Amniotic stem cell (primary cell): ENCODE data around the gene LDHA.
A peak's percentile ranks its signal among the peaks of the same experiment; 100 is the strongest.

Experiments used
- DNase-seq: peaks from one replicate; lab custom pipeline; 2025; lab: John Stamatoyannopoulos, UW

The LDHA gene

DNA sequence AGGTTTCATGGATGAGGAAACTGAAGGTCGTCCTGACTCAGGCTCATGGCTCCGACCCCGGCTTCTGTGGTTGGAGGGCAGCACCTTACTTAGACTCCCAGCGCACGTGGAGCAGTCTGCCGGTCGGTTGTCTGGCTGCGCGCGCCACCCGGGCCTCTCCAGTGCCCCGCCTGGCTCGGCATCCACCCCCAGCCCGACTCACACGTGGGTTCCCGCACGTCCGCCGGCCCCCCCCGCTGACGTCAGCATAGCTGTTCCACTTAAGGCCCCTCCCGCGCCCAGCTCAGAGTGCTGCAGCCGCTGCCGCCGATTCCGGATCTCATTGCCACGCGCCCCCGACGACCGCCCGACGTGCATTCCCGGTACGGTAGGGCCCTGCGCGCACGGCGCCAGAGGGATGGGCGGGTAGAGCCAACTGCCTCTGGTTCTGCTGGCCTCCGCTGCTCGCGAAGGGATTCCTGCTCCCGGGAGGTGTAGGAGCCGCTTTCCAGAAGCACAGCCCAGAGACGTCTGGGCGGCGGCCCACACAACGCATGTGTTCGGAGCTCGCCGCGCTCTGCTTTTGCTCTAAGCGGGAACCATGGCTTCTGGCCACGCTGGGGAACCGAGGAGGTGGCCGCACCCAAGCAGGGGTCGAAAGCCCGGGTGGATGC lies at the start of gene LDHA:
LDHA (plus strand) TSS at position 289 of the 653 bp plus-strand sequence. CDS start 2,280 bp downstream, outside the sequence.
- DNase-seq, result peak; percentile 91

DNA sequence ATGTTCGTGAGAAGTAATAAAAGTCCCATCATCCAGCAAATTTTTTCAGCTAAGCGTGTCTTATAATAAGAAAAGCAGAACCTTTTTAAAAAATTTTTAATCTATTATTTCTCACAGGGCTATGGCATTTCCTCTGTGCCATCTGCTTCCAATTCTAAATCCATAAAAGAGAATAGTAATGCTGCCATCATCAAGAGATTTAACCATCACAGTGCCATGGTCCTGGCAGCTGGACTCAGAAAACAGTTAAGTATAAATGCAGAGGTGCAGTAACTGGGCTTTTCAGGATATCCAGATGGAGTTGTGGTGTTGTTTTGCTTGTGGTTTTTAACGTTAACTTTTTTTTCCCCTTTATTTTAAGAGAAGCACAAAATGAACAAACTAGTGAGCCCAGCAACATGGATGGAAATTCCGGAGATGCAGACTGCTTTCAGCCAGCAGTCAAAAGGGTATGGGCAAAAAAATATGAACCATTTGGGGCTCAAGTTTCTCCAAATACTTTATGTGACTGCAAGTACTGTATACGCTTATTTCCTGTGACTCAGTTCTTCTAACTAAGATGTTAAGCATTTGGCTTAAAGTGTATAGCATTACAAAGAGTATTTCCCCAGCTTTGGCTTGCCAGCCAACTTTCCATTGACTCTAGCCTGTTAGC lies 46.8 kb upstream of the LDHA start:
- DNase-seq, result peak; percentile 83

DNA sequence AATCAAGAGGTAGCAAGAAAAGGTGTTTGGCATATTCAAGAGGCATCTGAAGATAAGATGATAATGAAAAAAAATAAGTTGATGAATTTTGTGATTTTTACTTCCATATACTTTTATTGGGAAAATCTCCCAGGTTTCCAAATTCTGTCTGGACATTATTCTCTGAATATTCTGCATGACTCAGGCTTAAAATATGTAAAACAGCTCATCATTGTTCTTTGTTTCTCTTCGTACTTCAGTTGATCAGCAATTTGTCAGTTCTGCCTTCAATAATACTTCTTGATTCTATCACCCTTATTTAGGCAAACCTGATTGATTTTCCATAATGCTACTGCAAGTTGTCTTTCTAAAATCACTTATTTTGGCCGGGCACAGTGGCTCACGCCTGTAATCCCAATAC lies 41.8 kb upstream of the LDHA start:
- no peak for DNase-seq

DNA sequence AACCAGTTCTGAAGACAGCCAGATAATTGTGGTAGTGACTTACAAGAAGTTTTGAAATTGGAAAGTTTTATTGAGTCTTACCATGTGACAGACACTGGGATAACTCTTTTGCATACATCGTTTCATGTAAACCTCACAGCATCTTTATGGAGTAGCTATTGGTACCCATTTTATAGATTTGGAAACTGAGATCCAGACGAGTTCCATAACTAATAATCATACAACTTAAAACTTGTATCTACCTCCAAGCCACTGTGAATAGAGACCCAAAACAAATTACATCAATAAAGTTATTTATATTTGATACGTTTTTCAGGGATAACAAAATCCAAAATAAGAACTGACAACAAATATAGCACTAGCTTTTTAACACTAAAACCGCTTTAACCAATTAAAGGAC lies 35.7 kb upstream of the LDHA start:
- no peak for DNase-seq

DNA sequence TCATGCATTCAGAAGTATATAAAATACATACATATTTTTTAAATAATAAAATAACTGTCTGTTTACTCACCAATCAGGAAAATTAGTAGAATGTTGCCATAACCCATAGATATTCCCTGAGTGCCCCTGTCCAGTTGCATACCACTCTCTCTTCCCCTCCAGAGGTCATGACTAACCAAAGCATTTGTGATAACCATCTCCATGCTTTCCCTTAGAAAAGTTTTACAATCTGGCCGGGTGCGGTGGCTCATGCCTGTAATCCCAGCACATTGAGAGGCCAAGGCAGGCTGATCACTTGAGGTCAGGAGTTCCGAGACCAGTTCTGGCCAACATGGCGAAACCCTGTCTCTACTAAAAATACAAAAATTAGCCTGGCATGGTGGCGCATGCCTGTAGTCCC lies 33.2 kb upstream of the LDHA start:
- no peak for DNase-seq

DNA sequence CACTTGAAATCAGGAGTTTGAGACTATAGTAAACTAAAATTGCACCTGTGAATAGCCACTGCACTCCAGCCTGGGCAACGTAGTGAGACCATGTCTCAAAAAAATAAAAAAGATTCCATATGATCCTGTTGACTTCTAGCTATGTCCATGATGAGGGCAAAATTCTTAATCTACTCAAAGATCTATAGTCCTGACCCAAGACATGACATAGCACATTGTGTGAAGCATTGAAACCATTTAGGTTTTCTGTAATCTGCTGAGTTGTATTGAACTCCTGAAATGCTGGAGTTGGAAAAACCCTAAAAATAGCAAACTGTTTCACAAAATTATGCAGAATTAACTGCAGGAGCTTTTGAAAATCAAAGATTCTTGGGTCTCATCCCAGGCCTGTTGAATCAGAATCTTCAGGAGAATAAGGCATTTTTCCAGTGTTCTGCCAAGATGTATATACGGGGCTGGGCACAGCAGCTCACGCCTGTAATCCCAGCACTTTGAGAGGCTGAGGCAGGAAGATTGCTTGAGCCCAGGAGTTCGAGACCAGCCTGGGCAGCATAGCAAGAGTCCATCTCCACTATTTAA lies 29.8 kb upstream of the LDHA start:
- no peak for DNase-seq

DNA sequence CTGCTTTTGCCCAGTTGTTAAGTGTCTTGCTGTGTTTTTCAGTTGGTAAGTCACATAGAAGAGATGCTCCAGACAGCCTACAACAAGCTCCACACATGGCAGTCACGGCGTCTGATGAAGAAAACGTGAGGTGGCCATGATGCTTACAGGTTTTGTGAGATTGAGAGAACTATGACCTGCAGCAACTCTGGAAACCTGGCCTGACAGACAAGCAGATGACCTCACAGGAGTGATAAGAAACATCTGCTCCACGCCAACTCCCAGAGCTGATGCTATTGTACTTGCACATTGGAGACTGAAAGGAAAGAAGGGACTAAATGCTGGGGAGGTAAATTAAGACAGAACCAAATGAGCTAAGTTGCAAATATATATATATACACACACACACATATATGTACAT lies 28.6 kb upstream of the LDHA start:
- no peak for DNase-seq

DNA sequence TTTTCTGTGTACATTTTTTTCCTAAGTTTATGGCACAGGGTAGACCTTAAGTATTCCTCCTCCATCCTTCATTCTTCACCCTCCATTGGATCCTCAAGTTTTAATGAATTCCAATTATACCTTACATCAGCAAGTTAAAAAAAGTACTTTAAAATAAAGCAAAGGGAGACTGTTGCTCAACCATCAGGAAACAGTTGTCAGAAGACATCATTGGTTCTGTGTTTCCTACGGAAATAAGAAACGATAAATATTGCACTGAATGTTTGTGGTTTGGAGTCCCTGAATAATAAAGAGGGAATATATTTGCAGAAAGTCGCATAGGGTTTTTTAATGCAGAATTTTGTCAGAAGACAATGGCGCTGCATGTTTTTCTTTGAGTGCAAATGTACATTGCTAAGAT lies 28.1 kb upstream of the LDHA start:
- DNase-seq, result no peak

DNA sequence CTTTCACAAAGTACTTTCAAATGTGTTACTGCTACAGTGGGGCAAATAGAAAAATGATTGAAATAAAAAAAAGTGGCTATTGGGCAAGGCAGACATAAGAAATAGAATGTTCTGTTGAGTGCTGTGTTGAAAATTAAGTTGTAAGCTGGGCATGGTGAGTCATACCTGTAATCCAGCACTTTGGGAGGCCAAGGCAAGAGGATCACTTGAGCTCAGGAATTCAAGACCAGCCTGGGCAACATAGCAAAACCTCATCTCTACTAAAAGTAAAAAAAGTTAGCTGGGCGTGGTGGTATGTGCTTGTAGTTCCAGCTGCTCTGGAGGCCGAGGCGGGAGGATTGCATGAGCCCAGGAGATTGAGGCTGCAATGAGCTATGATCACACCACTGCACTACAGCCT lies 26.9 kb upstream of the LDHA start:
- no peak for DNase-seq

DNA sequence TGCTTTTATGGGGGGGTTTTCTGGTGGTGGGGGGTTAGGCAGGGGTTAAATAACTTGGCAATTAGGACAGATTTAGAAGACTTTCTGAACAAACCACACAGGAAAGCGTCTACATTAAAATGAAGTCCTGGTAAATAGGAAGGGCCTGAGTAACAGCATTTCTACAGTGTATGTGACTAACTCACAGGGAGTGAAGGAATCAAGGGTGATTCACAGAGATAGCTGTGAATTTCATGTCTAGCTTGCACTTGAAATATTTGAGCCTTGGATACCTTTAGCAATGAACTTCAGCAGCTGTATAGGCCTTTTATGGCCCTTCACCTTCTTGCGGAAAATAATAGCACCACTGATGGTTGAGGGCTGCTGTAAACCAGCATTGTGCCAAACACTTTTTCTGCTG lies 26.1 kb upstream of the LDHA start:
- DNase-seq, result no peak

DNA sequence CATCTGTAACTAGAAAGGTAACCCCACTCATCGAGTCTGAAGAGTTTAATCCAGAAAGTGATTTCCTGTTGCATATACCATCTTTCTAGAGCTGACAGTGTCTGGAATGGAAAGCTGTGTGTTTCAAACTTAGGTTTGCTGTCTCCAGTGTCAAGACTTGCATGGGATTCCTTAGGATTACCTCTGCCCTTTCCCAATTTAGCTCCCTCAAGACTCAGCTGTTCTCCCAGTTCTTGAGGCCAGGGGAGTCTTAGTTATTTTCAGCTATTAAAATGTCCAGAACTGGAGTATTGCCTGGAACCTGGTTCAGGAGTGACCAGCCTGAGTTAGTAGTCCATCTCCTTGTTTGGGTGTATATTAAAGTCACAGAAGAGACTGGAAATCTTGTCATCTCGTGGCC lies 25.0 kb upstream of the LDHA start:
- DNase-seq, result no peak

DNA sequence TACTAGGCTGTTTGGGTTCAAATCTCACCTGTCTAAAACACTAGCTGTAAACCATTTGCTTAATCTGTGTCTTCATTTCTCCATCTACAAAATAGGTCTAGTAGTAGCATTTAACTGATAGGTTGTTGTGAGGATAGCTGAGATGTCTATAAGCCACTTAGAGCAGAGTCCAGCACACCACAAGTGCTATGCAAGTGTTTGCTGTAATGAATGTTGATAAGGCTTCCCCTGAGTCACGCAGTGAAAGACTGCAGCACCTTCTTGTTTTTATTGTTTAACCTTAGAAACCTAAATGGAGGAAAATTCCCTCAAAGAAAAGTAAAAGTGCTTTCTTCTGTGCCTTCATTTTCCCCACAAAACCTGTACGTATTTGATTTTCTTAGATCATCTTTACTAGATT lies 23.1 kb upstream of the LDHA start:
- DNase-seq, result no peak

DNA sequence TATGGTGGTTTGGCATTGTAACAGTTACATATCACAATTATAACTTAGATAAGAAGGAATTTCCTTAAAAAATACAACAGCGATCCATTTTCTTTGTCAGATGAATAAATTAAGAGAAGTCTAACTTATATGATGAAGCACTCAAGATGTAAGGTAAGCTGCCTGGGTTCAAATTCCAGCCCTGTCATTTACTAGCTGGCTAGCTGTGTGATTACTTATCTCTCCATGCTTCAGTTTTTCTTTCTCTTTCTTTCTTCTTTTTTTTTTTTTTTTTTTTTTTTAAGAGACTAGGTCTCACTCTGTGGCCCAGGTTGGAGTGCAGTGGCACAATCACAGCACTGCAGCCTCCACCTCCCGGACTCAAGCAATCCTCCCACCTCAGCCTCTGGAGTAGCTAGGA lies 22.2 kb upstream of the LDHA start:
- DNase-seq, result no peak

DNA sequence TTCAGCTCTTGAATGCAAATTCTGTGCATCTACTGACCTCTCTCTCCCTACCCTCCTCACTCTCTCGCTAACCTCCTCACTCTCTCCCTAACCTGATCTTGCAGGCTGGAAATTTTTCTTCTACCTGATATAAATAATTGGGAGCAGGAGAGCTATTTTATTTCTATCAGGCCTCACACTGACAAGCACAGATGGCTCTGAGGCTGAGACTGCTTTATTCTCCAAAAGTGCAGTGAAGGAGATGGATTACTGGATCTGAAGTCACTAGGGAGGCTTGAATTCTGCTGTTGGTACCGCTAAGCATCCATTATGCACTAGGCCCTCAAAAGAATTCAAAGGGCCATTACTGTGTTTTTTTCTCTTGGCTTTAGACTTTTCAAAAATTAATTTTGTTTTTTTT lies 19.4 kb upstream of the LDHA start:
- no peak for DNase-seq

DNA sequence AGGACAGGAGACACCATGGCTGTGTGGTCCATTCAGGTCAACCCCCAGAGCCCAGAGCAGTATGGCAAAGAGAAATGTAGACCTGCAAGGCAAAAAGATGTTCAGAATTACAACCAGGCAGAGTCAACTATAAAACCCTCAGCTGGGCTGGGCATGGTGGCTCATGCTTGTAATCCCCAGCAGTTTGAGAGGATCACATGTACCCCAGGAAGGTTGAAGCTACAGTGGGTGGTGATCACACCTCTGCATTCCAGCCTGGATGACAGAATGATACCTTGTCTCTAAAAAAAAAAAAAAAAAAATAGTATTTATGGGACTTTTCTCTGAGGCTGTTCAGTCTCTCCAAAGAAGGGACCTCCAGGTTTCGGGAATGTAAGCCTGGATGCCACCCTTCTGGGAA lies 18.4 kb upstream of the LDHA start:
- DNase-seq, result no peak

DNA sequence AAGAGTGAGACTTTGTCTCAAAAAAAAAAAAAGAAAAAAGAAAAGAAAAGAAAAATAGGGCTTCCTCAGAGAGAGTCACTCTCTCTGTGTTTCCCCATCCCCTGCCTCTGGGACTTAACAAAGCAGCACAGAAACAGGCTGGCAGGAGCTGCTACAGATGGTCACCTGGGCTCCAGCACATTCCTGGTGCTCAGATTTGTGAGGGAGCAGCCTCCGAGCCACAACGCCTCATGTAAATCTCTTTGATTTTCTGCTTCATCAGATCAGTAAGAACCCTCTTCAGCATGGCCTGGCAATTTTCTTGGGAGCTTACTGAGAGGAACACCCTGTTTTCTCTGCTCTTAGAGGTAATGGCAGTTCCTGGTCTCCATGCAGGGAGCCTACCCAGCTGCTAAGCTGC lies 15.2 kb upstream of the LDHA start:
- no peak for DNase-seq

DNA sequence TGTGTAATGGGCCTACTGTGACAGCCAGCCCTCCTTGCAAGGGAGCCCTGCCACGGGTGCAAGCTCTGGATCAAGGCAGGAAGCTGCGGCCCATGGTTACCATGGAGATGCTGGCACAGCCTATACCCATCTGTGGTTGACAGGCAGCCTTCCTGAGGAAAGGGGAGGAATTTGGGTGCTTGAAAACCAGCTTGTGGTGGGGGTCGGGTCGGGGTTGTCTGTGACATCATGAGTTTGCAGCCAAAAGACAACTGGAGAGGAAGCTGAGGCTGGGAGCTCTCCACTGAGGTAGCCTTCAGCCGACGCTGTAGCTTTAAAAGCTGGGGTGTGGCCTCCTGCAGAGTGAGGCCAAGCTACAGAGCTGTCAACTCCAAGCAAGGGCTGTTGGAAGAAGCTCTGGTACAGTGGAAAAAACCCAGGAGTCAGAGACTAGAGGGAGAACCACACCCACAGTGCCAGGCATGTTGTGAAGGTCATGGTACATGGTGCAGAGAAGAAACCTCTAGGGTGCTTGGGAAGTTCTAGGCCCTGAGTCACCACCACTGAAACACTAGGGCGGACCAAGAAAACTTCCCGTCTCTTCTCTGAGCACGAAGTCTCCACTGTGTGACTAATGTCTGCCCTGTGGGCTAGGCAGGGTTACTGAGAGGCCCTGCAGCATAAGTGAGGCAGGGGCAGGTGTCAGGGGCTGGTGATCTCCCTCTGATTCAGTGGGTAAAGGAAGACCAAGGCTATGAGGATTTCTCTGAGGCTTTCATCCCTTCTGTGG lies 10.8 kb upstream of the LDHA start:
- peak; percentile 95 for DNase-seq

DNA sequence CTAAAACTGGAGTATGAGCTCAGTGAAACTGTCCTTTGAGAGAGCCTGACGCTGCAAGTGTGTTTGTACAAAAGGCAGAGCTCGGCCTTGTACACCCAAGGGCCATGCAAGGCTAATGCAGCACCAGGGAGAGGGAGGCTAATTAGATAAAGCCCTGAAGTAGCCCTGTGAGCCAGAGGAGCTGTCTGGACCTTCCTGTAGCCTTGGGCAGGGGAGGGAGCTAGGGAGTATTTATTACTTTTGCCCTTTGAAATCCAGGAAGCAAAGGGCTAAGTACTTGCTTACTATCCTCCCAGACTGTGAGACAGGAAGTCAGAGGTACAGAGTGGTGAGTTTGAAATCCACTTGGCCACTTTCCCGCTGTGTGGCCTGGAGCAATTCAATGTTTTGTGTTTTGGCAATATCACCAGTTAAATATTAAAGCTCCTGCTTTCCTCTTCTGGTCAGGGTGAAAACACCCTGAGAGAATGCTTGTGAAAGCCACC lies 10.2 kb upstream of the LDHA start:
- no peak for DNase-seq

DNA sequence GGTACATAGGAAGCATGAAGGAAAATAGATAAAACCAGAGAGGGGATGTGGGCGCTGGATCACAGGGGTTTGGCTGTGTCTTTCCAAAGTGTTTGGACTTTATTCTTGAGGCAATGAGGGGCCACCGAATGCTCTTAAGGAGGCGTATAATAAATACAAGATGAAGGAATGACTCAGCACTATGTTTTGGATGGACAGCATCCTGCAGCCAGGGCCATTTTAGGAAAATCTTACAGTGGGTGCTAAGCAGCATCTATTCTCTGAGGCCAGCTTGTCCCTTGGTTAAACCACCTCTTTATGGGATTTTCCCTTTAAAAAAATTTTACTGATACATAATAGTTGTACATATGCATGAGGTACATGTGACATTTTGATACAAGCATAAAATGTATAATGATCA lies 4.3 kb upstream of the LDHA start:
- no peak for DNase-seq

DNA sequence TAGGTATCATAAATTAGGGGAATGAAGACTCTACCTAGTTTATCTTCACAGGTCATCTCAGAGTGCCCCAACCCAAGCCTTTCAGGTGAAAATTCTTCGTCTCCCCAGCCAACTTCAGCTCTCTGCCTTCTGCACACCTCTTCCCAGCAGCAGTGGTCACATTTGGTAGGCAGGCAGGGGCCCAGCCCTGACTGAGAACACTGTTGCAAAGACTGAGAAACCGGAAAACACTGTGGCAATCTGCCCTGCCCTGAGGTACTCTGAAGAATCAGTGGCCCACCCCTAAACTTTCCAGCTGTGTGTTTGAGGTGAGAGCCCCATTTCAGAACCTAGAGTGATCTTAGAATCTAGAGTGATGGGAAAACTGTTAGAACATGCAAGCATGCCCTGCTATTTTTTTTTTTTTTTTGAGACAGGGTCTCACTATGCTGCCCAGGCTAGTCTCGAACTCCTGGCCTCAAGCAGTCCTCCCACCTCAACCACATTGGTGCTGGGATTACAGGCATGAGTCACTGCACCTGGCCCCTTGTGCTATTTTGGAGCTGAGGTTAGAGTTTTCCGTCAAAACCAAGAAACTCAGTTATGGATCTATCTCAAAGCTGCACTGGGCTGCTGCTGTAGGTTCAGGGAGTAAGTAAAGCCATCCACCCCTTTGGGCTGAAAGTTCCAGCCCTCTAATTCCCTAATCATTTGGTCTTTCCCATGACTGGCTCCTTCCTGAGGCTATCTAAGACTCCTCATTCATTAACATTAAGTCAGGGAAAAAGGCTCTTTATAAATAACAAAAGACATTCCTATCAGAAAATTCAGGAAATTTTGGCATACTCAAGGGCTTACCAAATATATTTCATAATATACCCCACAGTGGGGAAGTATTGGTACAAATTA lies 1.7 kb upstream of the LDHA start:
- no peak for DNase-seq

DNA sequence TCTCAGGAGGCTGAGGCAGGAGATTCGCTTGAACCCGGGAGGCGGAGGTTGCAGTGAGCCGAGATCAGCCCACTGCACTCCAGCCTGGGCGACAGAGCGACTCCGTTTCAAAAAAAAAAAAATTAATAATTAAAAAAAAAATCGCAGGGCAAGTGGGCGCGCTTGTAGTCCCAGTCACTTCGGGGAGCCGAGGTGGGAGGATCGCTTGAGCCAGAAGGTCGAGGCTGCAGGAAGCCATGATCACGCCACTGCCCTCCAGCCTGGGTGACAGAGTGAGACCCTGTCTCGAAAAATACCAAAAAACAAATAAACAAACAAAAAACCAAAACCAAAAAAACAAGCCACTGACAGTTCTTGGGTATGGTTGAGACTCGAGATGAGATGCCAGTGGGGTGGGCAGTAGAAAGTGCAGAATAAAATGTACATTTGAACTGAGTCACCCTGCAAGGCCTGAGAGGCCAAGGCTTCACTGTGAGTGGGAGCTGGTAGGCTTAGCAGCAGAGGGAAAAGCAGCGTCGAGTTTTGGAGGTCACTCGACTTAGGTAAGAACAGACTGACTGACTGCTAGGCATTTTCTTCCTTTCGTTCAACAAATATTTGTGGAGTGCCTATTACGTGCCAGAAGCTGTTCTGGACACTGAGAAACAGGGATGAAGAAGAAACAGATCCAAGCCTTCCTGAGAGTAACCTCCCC lies 635 bp upstream of the LDHA start:
- DNase-seq, result no peak
